GM18526 (cell line): Measurements from ENCODE around the gene VPS72.
A peak's percentile ranks its signal among the peaks of the same experiment; 100 is the strongest.

Source experiments
- POLR2A ChIP-seq: IDR thresholded peaks from 3 replicates; pipeline ENCODE4 v1.6.1; 2011; ENCODE audit not compliant: insufficient read length; ENCODE audit errors: extremely low read depth

Gene VPS72

DNA sequence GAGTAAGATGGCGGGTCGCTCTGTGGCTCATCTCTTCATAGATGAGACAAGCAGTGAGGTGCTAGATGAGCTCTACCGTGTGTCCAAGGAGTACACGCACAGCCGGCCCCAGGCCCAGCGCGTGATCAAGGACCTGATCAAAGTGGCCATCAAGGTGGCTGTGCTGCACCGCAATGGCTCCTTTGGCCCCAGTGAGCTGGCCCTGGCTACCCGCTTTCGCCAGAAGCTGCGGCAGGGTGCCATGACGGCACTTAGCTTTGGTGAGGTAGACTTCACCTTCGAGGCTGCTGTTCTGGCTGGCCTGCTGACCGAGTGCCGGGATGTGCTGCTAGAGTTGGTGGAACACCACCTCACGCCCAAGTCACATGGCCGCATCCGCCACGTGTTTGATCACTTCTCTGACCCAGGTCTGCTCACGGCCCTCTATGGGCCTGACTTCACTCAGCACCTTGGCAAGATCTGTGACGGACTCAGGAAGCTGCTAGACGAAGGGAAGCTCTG lies 31.2 kb downstream of the VPS72 start:
- TF ChIP-seq POLR2A, result no peak

DNA sequence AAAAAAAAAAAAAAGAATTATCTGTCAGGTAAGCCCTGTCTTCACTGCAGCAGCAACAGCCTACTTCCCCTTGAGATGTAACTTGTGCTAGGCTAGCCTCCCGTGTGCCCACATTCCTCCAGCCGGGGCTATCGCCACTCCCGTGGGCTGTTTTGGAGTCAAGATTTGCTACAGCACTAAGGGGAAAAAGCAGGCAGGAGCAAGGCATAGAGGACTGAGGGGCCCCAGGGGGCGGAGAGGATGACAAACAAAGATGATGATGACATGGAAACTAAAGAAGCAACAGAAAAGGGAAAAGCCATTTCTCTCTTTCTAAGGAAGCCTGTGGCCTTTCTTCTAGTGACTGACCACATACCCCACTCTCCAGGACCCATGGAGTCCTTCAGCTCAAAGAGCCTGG lies 31.7 kb downstream of the VPS72 start:
- no peak for TF ChIP-seq POLR2A

DNA sequence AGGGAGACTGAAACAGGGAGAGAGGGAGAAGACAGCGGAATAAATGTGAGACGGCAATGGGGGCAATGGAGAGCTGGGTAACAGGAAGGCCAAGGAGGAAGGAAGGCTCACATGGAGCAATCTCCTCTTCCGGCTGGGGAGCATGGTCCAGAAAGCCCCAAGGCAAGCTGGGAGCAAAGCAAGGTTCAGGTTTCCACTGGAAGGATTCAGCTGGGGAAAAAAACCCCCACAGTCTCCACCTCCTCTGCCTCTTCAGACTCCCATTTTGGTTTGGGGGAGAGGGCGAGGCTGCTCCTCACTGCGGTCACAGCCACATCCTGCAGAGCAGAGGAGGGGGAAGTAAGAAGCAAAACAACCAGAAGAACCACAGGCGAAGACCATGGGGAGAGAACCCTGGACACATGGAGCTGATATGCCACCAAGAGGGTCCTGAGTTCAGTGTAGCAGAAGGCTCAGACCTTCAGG lies 32.9 kb downstream of the VPS72 start:
- no peak for TF ChIP-seq POLR2A

DNA sequence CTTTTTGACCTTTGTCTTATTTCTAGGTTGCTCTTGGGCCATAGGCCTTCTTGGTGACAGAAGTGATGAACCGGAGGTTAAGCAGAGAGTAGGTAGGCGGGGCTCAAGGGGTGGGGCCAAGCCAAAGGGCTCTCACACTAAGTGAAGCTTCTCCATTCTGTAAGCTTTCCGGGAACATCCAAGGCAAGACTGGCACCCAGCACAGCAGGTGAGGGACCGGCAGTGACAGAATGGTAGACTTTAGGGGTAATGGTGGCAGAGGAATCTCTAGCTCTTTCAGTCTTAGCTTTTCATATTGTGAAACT lies 33.5 kb downstream of the VPS72 start, which contains the start of gene TNFAIP8L2:
Gene TNFAIP8L2, plus strand, starts transcription at position 135 of the 305 bp plus-strand sequence. CDS start 2,049 bp downstream, outside the sequence.
- TF ChIP-seq POLR2A, result peak; percentile 27

DNA sequence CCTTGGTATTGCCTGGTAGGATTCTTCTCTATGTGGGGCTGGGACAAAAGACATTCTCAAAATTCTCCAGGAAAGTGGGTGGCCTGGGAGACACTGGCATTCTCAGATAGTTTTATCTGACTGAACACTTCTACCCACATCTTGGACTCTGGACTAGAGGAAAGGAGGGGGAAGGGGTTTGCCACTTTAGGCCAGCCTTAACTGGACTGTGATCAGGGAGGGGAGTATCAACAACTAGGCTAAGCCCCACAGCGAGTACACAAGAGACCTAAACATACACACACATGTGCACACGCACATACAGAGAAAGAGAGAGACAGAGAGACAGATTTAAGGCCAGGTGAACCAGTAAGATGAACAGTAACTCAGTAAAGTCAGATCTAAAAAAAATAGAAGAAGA lies 42.3 kb downstream of the VPS72 start:
- TF ChIP-seq POLR2A, result no peak

DNA sequence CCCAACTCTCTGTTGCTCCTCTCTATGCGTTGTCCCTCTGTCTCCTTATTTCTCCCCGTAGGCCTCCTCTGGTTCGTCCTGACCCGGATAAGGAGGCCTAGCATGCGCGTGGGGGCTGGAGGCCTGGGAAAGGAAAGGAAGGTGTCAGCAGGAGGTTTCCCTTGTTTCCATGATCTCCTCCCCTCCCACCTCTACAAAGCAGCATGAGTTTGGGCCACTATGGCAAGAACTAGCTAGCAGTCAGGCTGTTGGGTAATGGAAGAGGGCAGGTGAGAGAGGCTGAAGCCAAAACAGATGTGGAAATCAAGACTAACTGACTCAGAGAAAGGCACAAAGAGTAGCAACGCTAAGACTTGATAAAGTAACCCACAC lies 42.9 kb downstream of the VPS72 start:
- TF ChIP-seq POLR2A, result no peak

GRCh38 chr1:151146412-151147131 lies 43.4 kb downstream of the VPS72 start, which contains the start of gene SEMA6C:
Gene SEMA6C (minus strand): TSS chr1:151146631. CDS start chr1:151142621, 4,010 bp downstream.
- no peak for TF ChIP-seq POLR2A

DNA sequence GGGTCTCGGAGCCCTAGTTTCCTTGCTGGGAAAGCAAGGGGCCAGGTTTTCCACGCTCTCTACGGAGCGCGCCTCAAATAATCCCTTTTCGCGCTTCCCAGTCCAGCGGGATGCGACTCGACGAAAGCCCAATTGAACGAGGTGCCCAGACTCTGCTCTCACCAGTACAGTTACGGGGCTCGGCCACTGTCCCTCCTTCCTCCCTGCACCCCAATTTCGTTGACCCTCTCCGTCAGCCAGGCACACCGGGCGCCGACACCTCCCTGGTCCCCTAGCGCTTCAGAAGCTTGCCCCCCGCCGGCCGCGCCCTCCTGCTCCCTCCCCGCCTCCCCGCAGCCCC lies 44.0 kb downstream of the VPS72 start:
- no peak for TF ChIP-seq POLR2A

- TF ChIP-seq POLR2A, result no peak
These were observed 44.5 kb downstream of the VPS72 start for GRCh38 chr1:151145304-151146071.

GRCh38 chr1:151144474-151145303 lies 45.3 kb downstream of the VPS72 start:
- no peak for TF ChIP-seq POLR2A

- TF ChIP-seq POLR2A, result no peak
These were observed 46.0 kb downstream of the VPS72 start for GRCh38 chr1:151143986-151144385.

GRCh38 chr1:151143057-151143435 lies 47.0 kb downstream of the VPS72 start:
- no peak for TF ChIP-seq POLR2A

GRCh38 chr1:151142411-151143056 lies 47.5 kb downstream of the VPS72 start:
- TF ChIP-seq POLR2A, result no peak

- no peak for TF ChIP-seq POLR2A
These were observed 52.2 kb downstream of the VPS72 start for GRCh38 chr1:151137789-151138188.
